ENCODE results near the gene FRMPD3.
"Not testable (repeated sequence)": the region's sequence is repeated elsewhere in the genome, so short reads cannot be mapped to it uniquely, and the experiment has no call there.

Gene FRMPD3

DNA sequence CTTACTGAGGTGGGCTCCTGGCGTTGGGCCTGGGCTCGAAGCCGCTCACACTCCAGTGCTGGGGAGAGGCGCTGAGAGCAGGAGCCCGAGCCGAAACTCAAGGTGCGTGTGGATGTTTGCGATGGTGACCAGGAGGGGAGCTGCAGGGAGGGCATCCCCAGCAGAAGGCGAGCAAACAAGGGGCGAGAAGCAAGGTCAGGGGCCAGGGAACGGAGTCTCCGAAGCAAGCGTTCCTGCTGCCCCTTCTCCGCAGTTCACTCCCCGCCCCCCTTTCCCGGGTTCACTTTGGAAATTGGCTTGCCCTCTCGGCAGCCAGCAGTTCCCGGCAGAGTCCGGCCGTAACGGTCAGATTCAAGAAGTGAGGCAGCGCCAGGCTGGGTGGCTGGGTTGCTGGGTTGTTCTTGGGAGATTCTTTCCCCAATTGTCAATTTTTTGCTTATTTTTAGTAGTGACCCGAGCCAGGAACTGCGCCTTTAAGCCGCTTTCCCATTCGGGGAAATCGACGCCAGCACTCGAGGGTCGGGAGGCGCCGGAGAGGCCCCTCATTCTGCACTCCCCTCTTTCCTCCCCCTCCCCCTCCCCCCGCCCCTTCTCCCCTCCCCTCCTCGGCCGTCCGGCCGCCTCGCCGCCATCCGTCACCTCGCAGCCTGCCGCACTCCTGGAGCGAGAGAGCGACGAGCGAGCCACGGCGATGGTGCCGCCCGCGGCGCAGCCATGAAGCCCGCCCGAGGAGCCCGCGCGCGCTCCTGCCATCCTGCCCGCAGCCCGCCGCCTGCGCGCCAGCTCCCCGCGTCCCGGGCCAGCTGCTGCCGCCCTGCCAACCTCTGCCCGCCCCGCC, at the start of gene FRMPD3:
FRMPD3 (plus strand) TSS at position 655 of the 838 bp plus-strand sequence. CDS start 76,937 bp downstream, outside the sequence.
- DNase-seq: no peak

DNA sequence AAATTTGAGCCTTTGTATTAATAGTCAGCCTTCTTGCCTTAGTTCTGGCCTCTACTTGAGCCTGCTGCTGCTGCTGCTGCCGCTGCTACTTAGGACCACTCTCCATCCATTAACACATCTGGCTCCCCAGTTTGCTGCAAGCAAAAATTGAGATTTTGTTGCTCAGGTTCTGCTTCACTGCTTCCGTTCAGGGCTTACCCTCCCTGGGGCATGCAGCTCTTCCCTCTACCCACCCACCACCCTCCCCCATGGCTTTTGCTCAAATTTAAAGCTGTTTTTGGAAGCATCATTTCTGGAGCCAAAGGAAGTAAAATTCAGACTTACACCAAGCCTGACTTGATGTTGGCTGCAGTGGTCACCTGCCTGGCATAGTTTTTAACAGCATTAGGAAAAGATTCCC, 28.9 kb upstream of the FRMPD3 start:
- DNase-seq: no peak

- no peak for DNase-seq
Measured at GRCh38 chrX:107421337-107421861, 28.1 kb upstream of the FRMPD3 start.

DNA sequence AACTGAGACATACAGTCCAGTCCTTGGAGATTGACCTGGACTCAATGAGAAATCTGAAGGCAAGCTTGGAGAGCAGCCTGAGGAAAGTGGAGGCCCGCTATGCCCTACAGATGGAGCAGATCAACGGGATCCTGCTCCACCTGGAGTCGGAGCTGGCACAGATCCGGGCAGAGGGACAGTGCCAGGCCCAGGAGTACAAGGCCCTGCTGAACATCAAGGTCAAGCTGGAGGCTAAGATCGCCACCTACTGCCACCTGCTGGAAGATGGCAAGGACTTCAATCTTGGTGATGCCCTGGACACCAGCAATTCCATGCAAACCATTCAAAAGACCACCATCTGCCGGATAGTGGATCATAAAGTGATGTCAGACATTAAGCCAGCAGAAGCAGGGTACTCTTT, 20.4 kb upstream of the FRMPD3 start:
- DNase-seq: no peak

- no peak for DNase-seq
Measured at GRCh38 chrX:107440187-107440586, 9.3 kb upstream of the FRMPD3 start.

GRCh38 chrX:107440692-107441091, 8.8 kb upstream of the FRMPD3 start:
- no peak for DNase-seq

- no peak for DNase-seq
Measured at GRCh38 chrX:107442914-107443527, 6.4 kb upstream of the FRMPD3 start.

DNA sequence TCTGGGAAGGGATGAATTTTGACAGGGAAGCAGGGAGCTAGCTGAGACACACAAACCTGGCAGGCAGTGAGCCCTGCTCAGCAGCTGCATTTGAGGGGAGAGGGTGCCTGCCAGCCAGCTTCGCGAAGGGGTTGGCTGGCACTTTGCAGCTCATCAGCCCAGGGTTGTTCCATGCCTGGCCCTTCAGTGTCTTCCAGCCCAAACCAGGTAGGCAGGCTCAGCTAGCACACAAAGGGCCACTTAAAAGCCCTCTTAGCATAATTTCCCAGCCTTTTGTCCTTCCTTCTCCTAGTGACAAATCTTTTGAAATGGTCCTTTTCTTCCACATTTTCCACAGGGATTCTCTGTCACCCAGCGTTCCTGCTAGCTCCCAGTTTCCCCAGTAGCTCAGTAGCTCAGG, 4.3 kb upstream of the FRMPD3 start:
- no peak for DNase-seq

DNA sequence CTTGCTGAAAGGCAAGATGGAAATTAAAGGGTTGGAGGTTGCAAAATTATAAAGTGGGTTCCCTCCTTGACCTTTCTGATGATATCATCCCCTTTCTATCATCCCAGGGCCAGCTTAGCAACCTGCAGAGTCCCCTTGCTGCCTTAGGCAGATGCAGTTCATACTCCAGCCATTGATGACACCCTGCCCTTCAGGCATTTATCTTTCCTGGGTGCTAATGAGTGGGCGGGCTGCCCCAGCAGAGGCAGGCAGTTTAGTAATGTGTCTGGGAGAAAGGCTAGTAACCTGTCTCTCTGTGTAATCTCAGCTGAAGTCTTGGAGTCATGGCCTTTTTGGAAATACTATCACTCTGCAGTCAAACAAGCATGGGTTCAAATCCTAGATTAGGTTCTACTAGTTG, 3.8 kb upstream of the FRMPD3 start:
- no peak for DNase-seq

- DNase-seq: no peak
Measured at GRCh38 chrX:107447642-107448041, 1.8 kb upstream of the FRMPD3 start.

- no peak for DNase-seq
Measured at GRCh38 chrX:107448625-107448997, 841 bp upstream of the FRMPD3 start.

- no peak for DNase-seq
Measured at GRCh38 chrX:107450823-107451509, 1.5 kb downstream of the FRMPD3 start.

- no peak for DNase-seq
Measured at GRCh38 chrX:107451731-107452130, 2.3 kb downstream of the FRMPD3 start.

- DNase-seq: no peak
Measured at GRCh38 chrX:107452581-107452980, 3.1 kb downstream of the FRMPD3 start.

GRCh38 chrX:107454302-107454701, 4.8 kb downstream of the FRMPD3 start:
- no peak for DNase-seq

GRCh38 chrX:107457289-107457688, 7.8 kb downstream of the FRMPD3 start:
- DNase-seq: no peak

DNA sequence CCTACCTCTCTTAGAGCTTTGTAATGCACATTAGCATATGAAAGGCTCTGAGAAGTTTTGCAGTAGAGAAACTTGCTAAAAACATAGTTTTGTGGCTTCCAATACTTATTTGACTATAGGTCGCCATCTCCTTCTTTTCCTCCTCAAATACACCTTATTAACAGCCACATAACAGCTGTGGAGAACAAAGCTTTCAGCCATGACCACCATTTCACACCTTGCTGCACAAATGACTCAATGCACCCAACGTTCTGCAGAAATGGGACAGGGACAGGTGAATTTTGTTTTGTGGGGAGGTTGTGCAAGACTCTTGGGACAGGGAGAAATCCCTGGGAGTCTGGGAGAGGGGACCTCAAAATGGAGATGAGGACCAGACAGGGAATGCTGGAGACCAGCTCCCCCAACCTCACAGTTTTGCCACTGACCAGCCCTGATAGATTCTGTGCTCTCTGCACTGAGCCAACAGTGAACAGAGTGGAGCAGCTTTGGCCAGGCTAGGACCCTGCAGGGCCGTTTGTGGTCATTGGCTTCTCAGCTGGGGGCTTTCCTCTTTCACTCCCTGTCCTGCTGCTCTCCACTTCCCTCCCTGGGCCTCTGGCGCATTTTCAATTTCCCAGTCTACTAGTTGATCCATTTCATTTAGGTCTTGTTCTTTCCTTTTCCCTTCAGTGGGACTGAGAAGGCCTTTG, 16.6 kb downstream of the FRMPD3 start:
- DNase-seq: no peak

- no peak for DNase-seq
Measured at GRCh38 chrX:107467271-107467670, 17.8 kb downstream of the FRMPD3 start.

DNA sequence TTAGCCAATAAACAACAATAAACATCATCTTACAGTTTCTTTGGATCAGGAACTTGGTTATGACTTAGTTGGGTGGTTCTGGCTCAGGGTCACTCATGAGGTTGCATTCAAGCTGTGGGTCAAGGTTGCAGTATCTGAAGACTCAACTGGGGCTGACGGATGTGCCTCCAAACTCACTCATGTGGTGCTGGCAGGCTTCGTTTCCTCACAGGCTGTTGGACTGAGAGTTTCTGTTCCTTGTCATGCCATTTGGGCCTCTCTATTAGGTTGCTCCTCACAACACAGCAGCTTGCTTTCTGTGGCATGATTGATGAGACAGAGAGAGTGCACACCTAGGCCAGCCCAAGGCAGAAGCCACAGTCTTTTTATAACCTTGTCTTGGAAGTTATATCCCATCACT, 20.7 kb downstream of the FRMPD3 start:
- DNase-seq: no peak

- no peak for DNase-seq
Measured at GRCh38 chrX:107470971-107471370, 21.5 kb downstream of the FRMPD3 start.

DNA sequence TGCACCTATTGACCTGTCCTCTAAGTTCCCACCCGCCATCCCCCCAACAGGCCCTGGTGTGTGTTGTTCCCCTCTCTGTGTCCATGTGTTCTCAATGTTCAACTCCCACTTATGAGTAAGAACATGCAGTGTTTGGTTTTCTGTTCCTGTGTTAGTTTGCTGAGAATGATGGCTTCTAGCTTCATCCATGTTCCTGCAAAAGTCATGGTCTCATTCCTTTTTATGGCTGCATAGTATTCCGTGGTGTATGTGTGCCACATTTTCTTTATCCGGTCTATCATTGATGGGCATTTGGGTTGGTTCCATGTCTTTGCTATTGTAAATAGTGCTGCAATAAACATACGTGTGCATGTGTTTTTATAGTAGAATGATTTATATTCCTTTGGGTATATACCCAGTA, 22.0 kb downstream of the FRMPD3 start:
- not testable (repeated sequence) for DNase-seq

GRCh38 chrX:107477406-107477805, 28.0 kb downstream of the FRMPD3 start:
- DNase-seq: no peak

GRCh38 chrX:107480272-107480671, 30.8 kb downstream of the FRMPD3 start:
- no peak for DNase-seq
